HFFc6 (cell line): ENCODE data around the gene PRRX2. TPM values are rescaled to one million over a fixed set of nuclear protein-coding genes. Genes with fewer than 3 reads are reported as not detected.

Source experiments
- DNase-seq: peaks from one replicate; pipeline ENCODE4 v3.0.0-alpha.2; 2018
- H3K27ac Mint-ChIP-seq: 2 replicates; pipeline ENCODE4 v1.8.0; 2020; ENCODE audit warnings: mild to moderate bottlenecking, mixed read lengths
- H3K27me3 Mint-ChIP-seq: 2 replicates; pipeline ENCODE4 v1.8.0; 2021; ENCODE audit warnings: mild to moderate bottlenecking, moderate library complexity, mixed read lengths; ENCODE audit not compliant: insufficient read depth
- H3K36me3 Mint-ChIP-seq: 2 replicates; pipeline ENCODE4 v1.8.0; 2021; ENCODE audit warnings: low read depth, mixed read lengths
- H3K4me1 Mint-ChIP-seq: 2 replicates; pipeline ENCODE4 v1.8.0; 2020; ENCODE audit warnings: low read depth, mixed read lengths
- H3K4me3 Mint-ChIP-seq: 2 replicates; pipeline ENCODE4 v1.8.0; 2020; ENCODE audit warnings: mild to moderate bottlenecking, moderate library complexity, mixed read lengths
- H3K9me3 Mint-ChIP-seq: 2 replicates; pipeline ENCODE4 v1.8.0; 2020; ENCODE audit warnings: mild to moderate bottlenecking, mixed read lengths
- CTCF ChIP-seq: fragments of 200-600 bp; sonication (generic); IDR thresholded peaks from 2 replicates; pipeline ENCODE4 v1.5.0; 2021; ENCODE audit warnings: antibody characterized with exemption, mild to moderate bottlenecking
- total RNA-seq, 6 experiments: library from RNA; stranded (reverse); fragmentation: NEBNext Ultra II Directional; extraction: Animal tissue kit (Norgen Biotek cat#: 25700); gene quantifications; 2 replicates in 1 of 6; 3 replicates in 5 of 6; pipeline ENCODE4 v1.2.3, GENCODE V29; 2021

PRRX2 gene
- total RNA-seq, 6 experiments from 2014 or later = 34.0 to 113 (median 102) TPM

- no peak overlapping the region for H3K27ac Mint-ChIP-seq
- H3K4me3 Mint-ChIP-seq = no peak overlapping the region
- H3K4me1 Mint-ChIP-seq = peaks cover 27% of the 10 kb centered on the region
- TF ChIP-seq CTCF = no peak
- DNase-seq = no peak
- H3K36me3 Mint-ChIP-seq = no peaks in the 10 kb centered on the region; the same call in 1 of the 2 replicates
- no peaks in the 10 kb centered on the region for H3K9me3 Mint-ChIP-seq
- H3K27me3 Mint-ChIP-seq = peaks cover 4% of the 10 kb centered on the region
Measured at GRCh38 chr9:129728744-129729143, 63.3 kb downstream of the PRRX2 start.

- no peak for DNase-seq
- no peak overlapping the region for H3K27ac Mint-ChIP-seq
- TF ChIP-seq CTCF = no peak
- H3K4me1 Mint-ChIP-seq = peaks cover 5% of the 10 kb centered on the region
- H3K4me3 Mint-ChIP-seq = no peak overlapping the region
- H3K27me3 Mint-ChIP-seq = peaks cover 4% of the 10 kb centered on the region
- no peaks in the 10 kb centered on the region for H3K36me3 Mint-ChIP-seq
- H3K9me3 Mint-ChIP-seq = no peaks in the 10 kb centered on the region
Measured at GRCh38 chr9:129731477-129732085, 66.1 kb downstream of the PRRX2 start.

DNA sequence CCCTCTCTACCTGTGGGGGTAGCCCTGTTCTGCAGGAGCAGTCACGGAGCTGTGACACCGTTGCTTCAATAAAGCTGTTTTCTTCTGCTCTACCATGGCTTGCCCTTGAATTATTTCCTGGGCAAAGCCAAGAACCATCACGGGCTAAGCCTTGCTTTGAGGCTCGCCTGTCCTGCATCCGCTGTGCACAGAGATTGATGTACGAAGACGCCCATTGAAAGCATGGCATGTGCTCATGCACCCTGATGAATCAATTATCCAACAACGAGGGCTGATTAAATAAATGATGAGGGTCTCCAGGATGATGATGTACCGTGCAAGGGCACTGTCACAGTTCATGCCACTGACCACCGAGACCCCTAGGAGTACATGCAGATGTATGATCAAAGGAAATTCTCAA is 66.7 kb downstream of the PRRX2 start:
- no peaks in the 10 kb centered on the region; the same call in 1 of the 2 replicates for H3K4me1 Mint-ChIP-seq
- H3K27me3 Mint-ChIP-seq = peaks cover 3% of the 10 kb centered on the region
- TF ChIP-seq CTCF = no peak
- H3K4me3 Mint-ChIP-seq = no peak overlapping the region
- DNase-seq = no peak
- no peaks in the 10 kb centered on the region for H3K36me3 Mint-ChIP-seq
- no peak overlapping the region for H3K27ac Mint-ChIP-seq
- H3K9me3 Mint-ChIP-seq = no peaks in the 10 kb centered on the region

DNA sequence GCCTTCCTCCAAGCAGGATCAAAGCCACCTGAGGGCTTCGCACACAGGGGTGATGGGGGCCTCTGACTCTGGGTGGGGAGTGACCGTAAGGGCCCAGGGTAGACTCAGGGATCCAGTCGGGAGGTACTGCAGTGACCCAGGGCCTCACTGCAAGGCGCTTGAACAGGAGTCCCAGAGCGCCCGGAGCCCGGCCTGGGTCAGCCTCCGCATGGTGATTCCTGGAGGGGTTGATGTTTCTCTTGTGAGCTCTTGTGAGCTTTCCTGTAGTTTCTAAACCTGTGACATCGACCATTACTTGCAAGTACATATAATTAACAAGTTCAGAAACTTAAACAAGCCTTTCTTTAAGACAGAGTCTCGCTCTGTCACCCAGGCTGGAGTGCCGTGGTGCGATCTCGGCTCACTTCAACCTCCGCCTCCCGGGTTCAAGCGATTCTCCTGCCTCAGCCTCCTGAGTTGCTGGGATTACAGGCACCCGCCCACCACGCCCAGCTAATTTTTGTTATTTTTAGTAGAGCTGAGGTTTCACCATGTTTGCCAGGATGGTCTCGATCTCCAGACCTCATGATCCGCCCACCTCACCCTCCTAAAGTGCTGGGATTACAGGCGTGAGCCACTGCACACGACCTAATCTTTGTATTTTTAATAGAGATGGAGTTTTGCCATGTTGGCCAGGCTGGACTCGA is 67.6 kb downstream of the PRRX2 start:
- H3K9me3 Mint-ChIP-seq = no peaks in the 10 kb centered on the region
- peaks cover 2% of the 10 kb centered on the region for H3K4me1 Mint-ChIP-seq
- peaks cover 3% of the 10 kb centered on the region for H3K27me3 Mint-ChIP-seq
- H3K4me3 Mint-ChIP-seq = no peak overlapping the region
- H3K36me3 Mint-ChIP-seq = no peaks in the 10 kb centered on the region
- no peak for DNase-seq
- H3K27ac Mint-ChIP-seq = no peak overlapping the region
- no peak for TF ChIP-seq CTCF

DNA sequence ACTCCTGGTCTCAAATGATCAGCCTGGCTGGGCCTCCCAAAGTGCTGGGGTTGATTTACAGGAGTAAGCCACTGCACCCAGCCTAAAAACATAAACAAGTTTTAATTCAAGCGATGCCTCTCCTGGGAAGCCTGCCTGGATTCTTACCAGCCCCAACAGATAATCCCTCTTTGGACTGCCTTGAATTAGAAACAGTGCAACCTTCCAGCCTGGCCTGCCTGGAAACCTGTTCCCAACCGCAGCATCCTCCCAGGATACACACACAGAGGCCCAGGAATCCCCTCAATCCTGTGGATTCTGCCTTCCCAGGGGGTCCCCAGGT is 68.1 kb downstream of the PRRX2 start:
- Mint-ChIP-seq H3K27ac (no peak overlapping the region), H3K4me1 (peaks cover 7% of the 10 kb centered on the region), H3K36me3 (no peaks in the 10 kb centered on the region), H3K9me3 (no peaks in the 10 kb centered on the region), H3K27me3 (peaks cover 3% of the 10 kb centered on the region), H3K4me3 (no peak overlapping the region)
- no peak for TF ChIP-seq CTCF
- DNase-seq = no peak
